COLO668 (cell line): ENCODE data around the gene PTPN7.
"Not testable (repeated sequence)": the region's sequence is repeated elsewhere in the genome, so short reads cannot be mapped to it uniquely, and the experiment has no call there.

Experiments used
- DNase-seq: peaks from one replicate; lab custom pipeline; 2025; ENCODE audit not compliant: unreplicated experiment; lab: John Stamatoyannopoulos, UW

Gene PTPN7

GRCh38 chr1:202133001-202133400, 27.4 kb downstream of the PTPN7 start:
- DNase-seq, result no peak

DNA sequence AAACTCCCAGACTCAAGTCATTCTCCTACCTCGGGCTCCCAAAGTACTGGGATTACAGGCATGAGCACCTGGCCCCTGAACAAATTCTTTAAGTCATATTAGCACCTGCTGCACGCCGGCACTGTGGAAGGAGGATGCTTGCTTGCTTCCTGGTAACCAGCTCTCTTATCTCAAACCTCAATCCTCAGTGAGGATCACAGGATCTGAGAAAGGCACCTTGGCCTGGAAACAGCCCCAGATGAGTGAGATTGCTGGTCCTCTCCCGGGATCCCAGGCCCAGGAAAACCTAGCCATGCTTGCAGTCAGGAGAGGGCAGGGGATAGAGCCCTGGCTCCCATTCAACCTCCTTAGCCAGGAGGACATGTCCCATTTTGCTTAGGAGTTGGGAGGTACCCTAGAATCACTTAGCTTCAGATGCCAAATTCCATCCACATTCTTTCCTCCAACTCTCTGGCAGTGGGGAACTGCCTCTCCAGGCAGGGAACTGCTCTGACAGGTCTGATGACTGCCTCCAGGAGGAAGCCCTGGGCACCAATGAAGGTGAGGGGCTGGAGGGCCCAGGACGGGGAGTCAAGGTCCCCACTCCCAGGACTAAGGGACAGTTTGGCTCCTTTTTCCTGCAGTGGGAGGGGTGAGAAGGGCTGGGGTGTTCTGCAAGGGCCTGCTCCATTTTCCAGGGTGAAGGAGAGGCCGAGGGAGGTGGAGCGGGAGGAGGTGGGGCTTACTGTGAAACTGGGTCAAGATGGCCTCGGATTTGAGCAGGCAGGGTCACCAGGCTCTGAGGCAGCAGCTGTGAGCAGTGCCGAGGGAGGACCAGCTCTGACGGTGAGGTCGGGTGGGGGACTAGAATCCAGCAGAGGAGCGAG, 28.2 kb downstream of the PTPN7 start:
- DNase-seq, result no peak

DNA sequence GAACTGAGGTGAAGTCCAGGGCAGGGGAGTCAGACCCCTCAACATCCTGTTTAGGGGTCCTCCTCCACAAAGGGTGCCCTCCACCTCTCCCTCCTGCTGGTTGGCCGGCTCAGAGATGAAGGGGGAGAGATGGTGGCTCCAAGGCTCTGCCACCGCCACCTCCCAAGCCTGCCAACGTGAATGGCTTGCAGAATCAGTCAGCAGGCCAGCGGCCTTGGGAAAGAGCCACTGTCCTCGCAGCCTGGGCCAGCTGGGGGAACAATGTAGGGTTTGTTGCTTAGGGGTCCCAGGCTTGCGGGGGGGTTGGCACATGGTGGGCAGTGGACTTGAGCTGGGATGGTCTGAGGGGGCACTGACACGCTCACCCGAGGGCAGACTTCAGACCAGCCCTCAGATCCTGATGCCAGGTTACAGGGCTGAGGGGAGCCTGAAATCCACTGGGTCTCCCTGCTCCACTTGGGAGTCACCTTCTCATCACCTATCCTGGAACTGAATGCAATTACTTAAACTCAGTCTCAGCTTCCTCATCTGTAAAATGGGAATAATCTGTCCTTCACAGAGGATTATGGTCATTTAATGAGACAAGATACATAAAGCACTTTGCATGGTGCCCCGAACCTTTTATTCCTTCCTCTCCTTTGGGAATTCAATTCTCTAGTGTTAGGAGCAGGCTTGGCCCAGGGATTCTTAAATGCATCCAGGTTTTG, 29.4 kb downstream of the PTPN7 start:
- no peak for DNase-seq

DNA sequence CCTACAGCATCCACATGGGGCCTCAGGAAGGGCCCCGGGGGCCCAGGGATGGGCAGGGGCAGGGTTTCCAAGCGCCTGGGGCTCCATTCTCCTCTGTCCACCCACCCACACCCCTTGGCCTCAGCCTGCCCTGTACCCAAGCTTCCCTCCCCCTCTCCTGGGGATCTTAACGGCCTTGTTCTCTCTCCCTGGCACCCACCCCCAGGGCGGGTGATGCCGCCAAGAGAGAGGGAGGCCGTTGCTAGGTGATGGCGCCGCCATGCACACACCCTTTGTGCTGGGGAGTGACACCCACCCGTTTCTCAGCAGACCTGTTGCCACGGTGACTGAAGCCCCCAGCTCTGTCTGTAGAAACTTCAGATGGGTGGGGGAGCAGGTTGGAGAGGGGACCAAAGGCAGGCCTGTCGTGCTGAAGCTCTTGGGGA, 30.1 kb downstream of the PTPN7 start:
- DNase-seq, result peak; percentile 26

GRCh38 chr1:202129453-202130296, 30.7 kb downstream of the PTPN7 start:
- no peak for DNase-seq

GRCh38 chr1:202127836-202128622, 32.4 kb downstream of the PTPN7 start:
- DNase-seq, result no peak

DNA sequence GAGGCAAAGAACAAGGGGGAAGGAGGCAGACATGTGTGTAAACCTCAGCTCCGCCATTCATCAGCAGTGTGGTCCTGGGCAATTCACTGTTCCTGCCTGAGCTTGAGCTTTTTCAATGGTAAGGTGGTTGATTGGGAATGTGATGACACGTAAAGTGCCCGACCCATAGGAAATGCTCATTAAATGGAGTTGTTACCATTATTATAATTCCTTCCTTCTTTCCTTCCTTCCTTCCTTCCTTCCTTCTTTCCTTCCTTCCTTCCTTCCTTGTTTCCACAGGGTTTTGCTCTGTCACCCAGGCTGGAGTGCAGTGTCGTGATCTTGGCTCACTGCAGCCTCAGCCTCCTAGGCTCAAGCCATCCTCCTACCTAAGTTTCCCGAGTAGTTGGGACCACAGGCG, 33.3 kb downstream of the PTPN7 start:
- no peak for DNase-seq

DNA sequence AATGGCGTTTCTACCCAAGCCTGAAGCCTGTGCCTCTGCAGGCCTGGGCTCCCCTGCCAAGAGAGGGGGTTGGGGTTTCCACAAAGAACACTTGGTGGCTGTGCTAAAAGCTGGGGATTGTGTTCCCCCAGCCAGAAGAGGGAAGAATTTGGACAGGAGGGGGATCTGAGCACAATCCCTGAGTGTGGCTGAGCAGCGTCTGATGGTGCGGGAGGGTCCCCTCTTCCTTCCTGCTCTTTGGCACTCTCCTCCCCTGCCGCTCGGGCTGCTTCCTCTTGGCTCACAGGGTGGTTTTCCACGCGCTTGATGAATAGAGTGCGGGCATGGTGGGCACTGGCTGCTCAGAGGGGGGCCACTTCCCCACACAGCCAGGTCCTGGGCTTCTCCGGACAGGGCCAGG, 34.0 kb downstream of the PTPN7 start:
- DNase-seq, result no peak

- DNase-seq, result no peak
Measured at GRCh38 chr1:202125611-202126010, 34.8 kb downstream of the PTPN7 start.

DNA sequence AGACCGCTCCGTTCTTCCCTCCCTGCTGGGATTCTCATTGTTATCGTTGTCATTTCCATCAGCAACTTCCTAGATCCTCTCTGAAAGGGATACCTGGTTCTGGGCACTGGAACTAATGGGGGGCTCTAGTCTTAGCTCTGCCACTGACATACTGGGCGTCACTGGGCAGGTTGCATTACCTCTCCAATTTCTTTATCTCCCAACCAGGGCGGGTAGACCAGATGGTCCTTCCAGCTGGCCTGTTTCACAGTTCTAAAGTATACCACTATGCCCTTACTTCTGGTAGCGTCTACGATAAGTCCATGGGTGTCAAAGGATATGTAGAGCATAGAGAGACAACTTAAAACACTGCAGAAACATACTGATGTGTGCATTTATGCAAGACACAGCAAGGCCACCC, 36.3 kb downstream of the PTPN7 start:
- DNase-seq, result no peak

- no peak for DNase-seq
Measured at GRCh38 chr1:202123336-202123813, 37.0 kb downstream of the PTPN7 start.

DNA sequence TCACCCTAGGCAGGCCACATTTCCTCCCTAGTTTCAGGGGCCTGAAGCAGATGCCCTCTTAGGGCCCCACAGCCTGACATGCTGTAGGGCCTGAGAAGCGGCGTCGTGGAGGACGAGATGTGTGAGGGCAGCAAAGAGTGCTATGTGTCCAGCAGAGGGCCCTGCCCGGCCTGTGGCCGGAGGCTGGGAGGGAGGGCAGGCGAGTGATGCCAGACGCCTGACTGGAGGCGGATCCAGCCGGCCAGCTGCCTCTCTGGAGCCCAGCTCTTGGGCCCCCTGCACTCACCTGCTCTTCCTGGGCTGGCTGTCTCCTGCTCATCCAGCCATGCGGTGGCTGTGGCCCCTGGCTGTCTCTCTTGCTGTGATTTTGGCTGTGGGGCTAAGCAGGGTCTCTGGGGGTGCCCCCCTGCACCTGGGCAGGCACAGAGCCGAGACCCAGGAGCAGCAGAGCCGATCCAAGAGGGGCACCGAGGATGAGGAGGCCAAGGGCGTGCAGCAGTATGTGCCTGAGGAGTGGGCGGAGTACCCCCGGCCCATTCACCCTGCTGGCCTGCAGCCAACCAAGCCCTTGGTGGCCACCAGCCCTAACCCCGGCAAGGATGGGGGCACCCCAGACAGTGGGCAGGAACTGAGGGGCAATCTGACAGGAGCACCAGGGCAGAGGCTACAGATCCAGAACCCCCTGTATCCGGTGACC, 37.6 kb downstream of the PTPN7 start, which contains the start of gene GPR37L1:
Gene GPR37L1 (plus strand): TSS at position 279 of the 697 bp plus-strand sequence. CDS start 47 bp downstream, at position 326.
- peak; percentile 80 for DNase-seq

DNA sequence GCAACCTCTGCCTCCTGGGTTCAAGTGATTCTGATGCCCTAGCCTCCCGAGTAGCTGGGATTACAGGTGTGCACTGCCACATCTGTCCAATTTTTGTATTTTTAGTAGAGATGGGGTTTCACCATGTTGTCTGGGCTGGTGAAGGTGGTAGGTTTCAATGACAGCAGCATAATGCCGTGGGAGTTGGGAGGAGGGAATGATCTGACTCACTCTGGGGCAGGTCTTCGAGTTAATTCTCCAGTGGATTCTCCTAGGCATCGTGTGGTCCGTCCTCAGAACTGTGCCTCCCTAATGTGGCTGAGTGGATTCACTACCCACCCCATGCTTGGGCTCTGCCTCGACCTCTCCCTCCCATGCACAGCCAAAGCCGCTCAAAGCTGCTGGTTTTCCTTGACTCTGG, 39.4 kb downstream of the PTPN7 start:
- DNase-seq, result no peak

DNA sequence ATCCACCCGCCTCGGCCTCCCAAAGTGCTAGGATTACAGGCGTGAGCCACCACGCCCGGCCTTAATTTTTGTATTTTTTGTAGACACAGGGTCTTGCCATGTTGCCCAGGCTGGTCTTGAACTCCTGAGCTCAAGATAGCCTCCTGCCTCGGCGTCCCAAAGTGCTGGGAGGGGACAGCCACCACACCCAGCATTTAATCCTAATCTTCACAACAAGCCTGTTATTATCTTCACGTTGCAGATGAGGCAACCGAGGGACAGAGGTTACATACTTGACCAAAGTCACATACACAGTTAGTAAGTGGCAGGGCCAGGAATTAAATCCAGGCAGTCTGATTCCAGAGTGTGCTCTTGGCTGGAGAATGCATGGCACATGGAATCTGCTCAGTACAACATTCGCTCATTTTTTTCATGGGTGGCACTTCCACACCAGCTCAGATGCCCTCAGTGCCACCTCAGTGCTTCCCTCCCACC, 42.5 kb downstream of the PTPN7 start:
- DNase-seq, result no peak

DNA sequence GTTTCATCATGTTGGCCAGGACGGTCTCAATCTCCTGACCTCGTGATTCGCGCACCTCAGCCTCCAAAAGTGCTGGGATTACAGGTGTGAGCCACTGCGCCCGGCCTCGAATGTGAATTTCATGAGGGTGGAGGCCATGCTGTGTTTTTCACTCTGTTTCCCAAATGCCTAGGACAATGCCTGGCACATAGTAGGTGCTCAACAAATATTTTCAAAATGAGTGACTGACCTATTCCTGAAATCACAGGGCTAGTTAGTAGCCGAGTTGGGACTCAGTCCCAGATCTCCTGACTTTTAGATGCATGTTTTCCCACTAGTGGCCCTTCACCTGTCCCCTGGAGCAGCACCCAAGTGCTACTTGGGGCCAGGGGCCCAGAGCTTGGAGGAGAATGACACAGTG, 44.1 kb downstream of the PTPN7 start:
- DNase-seq, result no peak

GRCh38 chr1:202113690-202114300, 46.6 kb downstream of the PTPN7 start:
- peak; percentile 51 for DNase-seq

- peak; percentile 51 for DNase-seq
Measured at GRCh38 chr1:202112859-202113689, 47.3 kb downstream of the PTPN7 start.

- DNase-seq, result not testable (repeated sequence)
Measured at GRCh38 chr1:202111589-202111988, 48.8 kb downstream of the PTPN7 start.
